Measurements from ENCODE around the gene CCDC12. TPM values are rescaled to one million over a fixed set of nuclear protein-coding genes. Genes with fewer than 3 reads are reported as not detected.

The CCDC12 gene
- total RNA-seq, 1 donor from 2014 or later, result 28.6 TPM

- no peak for DNase-seq
Measured at GRCh38 chr3:46904303-46905212, 72.0 kb downstream of the CCDC12 start.

- DNase-seq, result no peak
Measured at GRCh38 chr3:46903341-46904302, 72.9 kb downstream of the CCDC12 start.

- DNase-seq, result no peak
Measured at GRCh38 chr3:46902188-46902631, 74.3 kb downstream of the CCDC12 start.

- no peak for DNase-seq
Measured at GRCh38 chr3:46901591-46902187, 74.9 kb downstream of the CCDC12 start.

GRCh38 chr3:46901061-46901460, 75.5 kb downstream of the CCDC12 start:
- DNase-seq, result no peak

- no peak for DNase-seq
Measured at GRCh38 chr3:46900356-46900755, 76.2 kb downstream of the CCDC12 start.

- peak; percentile 73 for DNase-seq
Measured at GRCh38 chr3:46900007-46900292, 76.6 kb downstream of the CCDC12 start.

- DNase-seq, result peak; percentile 58
Measured at GRCh38 chr3:46899151-46900006, 77.2 kb downstream of the CCDC12 start.

GRCh38 chr3:46898321-46899150, 78.0 kb downstream of the CCDC12 start:
- peak; percentile 87 for DNase-seq

- no peak for DNase-seq
Measured at GRCh38 chr3:46897829-46898320, 78.7 kb downstream of the CCDC12 start.

- DNase-seq, result no peak
Measured at GRCh38 chr3:46897031-46897430, 79.5 kb downstream of the CCDC12 start.

GRCh38 chr3:46896386-46896785, 80.2 kb downstream of the CCDC12 start:
- no peak for DNase-seq

GRCh38 chr3:46895761-46896160, 80.8 kb downstream of the CCDC12 start:
- no peak for DNase-seq

- DNase-seq, result peak; percentile 77
Measured at GRCh38 chr3:46895204-46895660, 81.3 kb downstream of the CCDC12 start.

- DNase-seq, result no peak
Measured at GRCh38 chr3:46894256-46894655, 82.3 kb downstream of the CCDC12 start.

GRCh38 chr3:46893763-46894162, 82.8 kb downstream of the CCDC12 start:
- DNase-seq, result no peak

GRCh38 chr3:46893146-46893748, 83.3 kb downstream of the CCDC12 start:
- DNase-seq, result no peak

- DNase-seq, result peak; percentile 81
Measured at GRCh38 chr3:46892285-46893145, 84.0 kb downstream of the CCDC12 start.

GRCh38 chr3:46891132-46891531, 85.4 kb downstream of the CCDC12 start:
- DNase-seq, result no peak
